Prostate gland (tissue), 2 donors: ENCODE results near the gene ERCC5. TPM values are rescaled to one million over a fixed set of nuclear protein-coding genes. Genes with fewer than 3 reads are reported as not detected.

Experiments used
- DNase-seq: peaks from one replicate; pipeline ENCODE4 v3.0.0-alpha.2; 2019; ENCODE audit warnings: low spot score
- H3K27ac ChIP-seq, 2 donors: fragments of 200-600 bp; sonication (generic); 2 replicates each; pipeline ENCODE4 v1.5.1; 2017 to 2019
- H3K27me3 ChIP-seq: fragments of 200-600 bp; sonication (generic); replicated peaks from 2 replicates; pipeline ENCODE4 v1.5.1; 2019; ENCODE audit not compliant: insufficient read depth
- H3K36me3 ChIP-seq, 2 donors: fragments of 200-600 bp; sonication (generic); 1 replicate in 1 of 2; 2 replicates in 1 of 2; pipeline versions ENCODE4 v1.5.1 to v1.8.1; 2017 to 2019
- H3K4me1 ChIP-seq: fragments of 200-600 bp; sonication (generic); replicated peaks from 2 replicates; pipeline ENCODE4 v1.5.1; 2019
- H3K4me3 ChIP-seq, 2 donors: fragments of 200-600 bp; sonication (generic); 2 replicates each; pipeline ENCODE4 v1.5.1; 2017 to 2019
- H3K9me3 ChIP-seq: fragments of 200-600 bp; sonication (generic); 2 replicates; pipeline ENCODE4 v1.5.1; 2017
- CTCF ChIP-seq, 4 experiments: fragments of 200-600 bp in 2 of 4; fragments of 450-650 bp in 2 of 4; sonication (generic) in 2 of 4; IDR thresholded peaks; 1 replicate in 3 of 4; 2 replicates in 1 of 4; pipeline ENCODE4 v1.5.1; 2016 to 2019; ENCODE audit warnings: antibody characterized with exemption in 4 of 4, mild to moderate bottlenecking in 2 of 4, moderate library complexity in 2 of 4
- POLR2A ChIP-seq: fragments of 450-650 bp; IDR thresholded peaks from one replicate; pipeline ENCODE4 v1.6.1; 2016; ENCODE audit warnings: antibody characterized with exemption, mild to moderate bottlenecking
- POLR2AphosphoS5 ChIP-seq: sonication (generic); formaldehyde crosslinking; IDR thresholded peaks from one replicate; pipeline ENCODE4 v1.6.1; 2017; ENCODE audit warnings: antibody characterized with exemption
- WGBS: methylation state at CpG from one replicate; pipeline ENCODE4 v1.1.5; 2018; 5-methylcytosine and 5-hydroxymethylcytosine counted together
- intact Hi-C: fragments of 100-400 bp; cut with DNase I; formaldehyde crosslinking; loops from one replicate; pipeline ENCODE4 v1.14.2; 2022
- total RNA-seq, 2 donors: library from RNA; depleted of rRNA; stranded (reverse); fragments of >200 nt; gene quantifications; one replicate each; pipeline ENCODE4 v1.1.0, GENCODE V29; 2016

ERCC5 gene
- total RNA-seq: 10 to 100 TPM; 60.9 to 72.7 TPM

- DNase-seq: peak; percentile 89
- intact Hi-C loops: loop anchor here (1.0 to 5.0 kb wide), 4 partner anchors 43 to 263 kb away; partner anchors contain the start of genes TEX30 and TPP2
- TF ChIP-seq POLR2AphosphoS5: peak; percentile 98
- peak; percentile 68 for TF ChIP-seq POLR2A
- TF ChIP-seq CTCF (IDR thresholded peaks at IDR 0.05): peak in 2 of 4 experiments; percentile 14 to 25
- under 1% methylated on average over 46 of the region's 49 CpGs for WGBS
- H3K4me3 ChIP-seq: peak within 1 kb of the TSS; percentile 72 to 74
- no peaks in the 10 kb centered on the region for H3K9me3 ChIP-seq
- H3K36me3 ChIP-seq: no peaks in the 10 kb centered on the region
- peaks cover 2% of the 10 kb centered on the region for H3K4me1 ChIP-seq
- no peaks in the 10 kb centered on the region for H3K27me3 ChIP-seq
- peak within 1 kb of the TSS; percentile 88 to 95 for H3K27ac ChIP-seq
Observed at GRCh38 chr13:102845630-102846260, at the start of gene ERCC5. ERCC5 (plus strand) TSS chr13:102846032; CDS start chr13:102846267, 235 bp downstream.

GRCh38 chr13:102798581-102799425, 47.0 kb upstream of the ERCC5 start, which contains the start of the genes BIVM and POGLUT2:
BIVM (plus strand) TSS chr13:102799119; CDS start chr13:102807268, 8,149 bp downstream.
POGLUT2 (minus strand) TSS chr13:102798976; CDS start chr13:102798670, 306 bp downstream.
- intact Hi-C loops: no loop called here

GRCh38 chr13:102799426-102800144, 46.2 kb upstream of the ERCC5 start:
- DNase-seq: peak; percentile 8
- TF ChIP-seq POLR2AphosphoS5: no peak
- no peak for TF ChIP-seq CTCF (IDR thresholded peaks at IDR 0.05)
- TF ChIP-seq POLR2A: no peak

More at GRCh38 chr13:102798581-102799425, 47.0 kb upstream of the ERCC5 start, which contains the start of the genes BIVM and POGLUT2:
- Histone ChIP-seq H3K27me3 (no peaks in the 10 kb centered on the region), H3K9me3 (no peaks in the 10 kb centered on the region), H3K36me3 (no peaks in the 10 kb centered on the region), H3K4me1 (no peaks in the 10 kb centered on the region), H3K27ac (peak within 1 kb of the TSS; percentile 77 to 83), H3K4me3 (peak within 1 kb of the TSS; percentile 47 to 56)
- TF ChIP-seq POLR2A (peak; percentile 37), CTCF (IDR thresholded peaks at IDR 0.05) (no peak), POLR2AphosphoS5 (peak; percentile 82)
- DNase-seq: peak; percentile 92
- 0% methylated on average over 58 of the region's 72 CpGs for WGBS

GRCh38 chr13:102800145-102801041, 45.4 kb upstream of the ERCC5 start:
- Histone ChIP-seq H3K27me3 (no peaks in the 10 kb centered on the region), H3K4me3 (peak overlapping the region; percentile 47 to 56), H3K27ac (peak overlapping the region; percentile 77 to 83), H3K4me1 (no peaks in the 10 kb centered on the region), H3K36me3 (no peaks in the 10 kb centered on the region), H3K9me3 (no peaks in the 10 kb centered on the region)
- TF ChIP-seq POLR2A: no peak
- peak; percentile 37 to 70 (median 58) for TF ChIP-seq CTCF (IDR thresholded peaks at IDR 0.05)
- peak; percentile 63 for DNase-seq
- intact Hi-C loops: loop anchor here (5.0 kb wide), 1 partner anchor 47 kb away; the partner anchor contains the start of gene ERCC5
- 2% methylated on average over 72 of the region's 81 CpGs for WGBS

More at GRCh38 chr13:102799426-102800144, 46.2 kb upstream of the ERCC5 start:
- H3K27ac ChIP-seq: peak overlapping the region; percentile 77 to 83
- H3K36me3 ChIP-seq: no peaks in the 10 kb centered on the region
- WGBS: 0% methylated on average over 32 of the region's 69 CpGs
- no peaks in the 10 kb centered on the region for H3K27me3 ChIP-seq
- H3K4me3 ChIP-seq: peak overlapping the region; percentile 47 to 56
- H3K9me3 ChIP-seq: no peaks in the 10 kb centered on the region
- intact Hi-C loops: loop anchor here (5.0 kb wide), 1 partner anchor 48 kb away; the partner anchor contains the start of gene ERCC5
- H3K4me1 ChIP-seq: no peaks in the 10 kb centered on the region
